ENCODE measurements around the gene DBNL.

DBNL gene

DNA sequence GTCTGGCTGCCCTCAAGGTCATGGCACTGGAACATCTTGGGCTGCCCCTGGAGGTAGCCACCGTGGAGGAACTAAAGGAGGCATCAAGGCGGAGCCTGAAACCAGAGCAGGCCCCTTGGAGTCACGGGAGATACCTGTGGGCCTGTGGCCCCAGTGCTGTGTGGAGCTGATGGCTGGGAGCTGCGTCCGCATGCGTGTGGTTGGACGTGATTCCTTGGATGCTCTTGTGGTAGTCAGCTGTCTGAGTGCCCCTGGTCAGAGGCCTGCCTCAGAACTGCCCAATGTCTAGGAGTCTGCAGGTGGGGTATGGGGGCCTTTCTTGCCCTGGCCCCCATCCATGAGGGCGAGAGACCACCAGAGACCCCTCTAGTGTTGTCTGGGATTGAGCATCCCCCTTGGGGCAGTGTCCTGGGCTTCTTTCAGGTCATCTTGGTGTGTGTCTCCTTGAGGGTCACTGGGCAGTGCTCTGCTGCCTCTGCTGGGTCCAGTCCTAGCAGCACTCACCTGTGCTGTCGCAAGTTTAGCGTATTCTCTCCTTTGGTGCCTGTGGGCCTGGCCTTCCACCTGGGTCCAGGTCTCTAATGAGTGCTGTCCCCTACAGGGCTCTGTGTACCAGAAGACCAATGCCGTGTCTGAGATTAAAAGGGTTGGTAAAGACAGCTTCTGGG, 12.8 kb downstream of the DBNL start:
- TF ChIP-seq, protein P1, sequence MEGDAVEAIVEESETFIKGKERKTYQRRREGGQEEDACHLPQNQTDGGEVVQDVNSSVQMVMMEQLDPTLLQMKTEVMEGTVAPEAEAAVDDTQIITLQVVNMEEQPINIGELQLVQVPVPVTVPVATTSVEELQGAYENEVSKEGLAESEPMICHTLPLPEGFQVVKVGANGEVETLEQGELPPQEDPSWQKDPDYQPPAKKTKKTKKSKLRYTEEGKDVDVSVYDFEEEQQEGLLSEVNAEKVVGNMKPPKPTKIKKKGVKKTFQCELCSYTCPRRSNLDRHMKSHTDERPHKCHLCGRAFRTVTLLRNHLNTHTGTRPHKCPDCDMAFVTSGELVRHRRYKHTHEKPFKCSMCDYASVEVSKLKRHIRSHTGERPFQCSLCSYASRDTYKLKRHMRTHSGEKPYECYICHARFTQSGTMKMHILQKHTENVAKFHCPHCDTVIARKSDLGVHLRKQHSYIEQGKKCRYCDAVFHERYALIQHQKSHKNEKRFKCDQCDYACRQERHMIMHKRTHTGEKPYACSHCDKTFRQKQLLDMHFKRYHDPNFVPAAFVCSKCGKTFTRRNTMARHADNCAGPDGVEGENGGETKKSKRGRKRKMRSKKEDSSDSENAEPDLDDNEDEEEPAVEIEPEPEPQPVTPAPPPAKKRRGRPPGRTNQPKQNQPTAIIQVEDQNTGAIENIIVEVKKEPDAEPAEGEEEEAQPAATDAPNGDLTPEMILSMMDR (conservative IDR thresholded peaks at IDR 0.05; ENCODE audit: control insufficient read depth, insufficient read depth, low read depth, low read length): no peak
- DNase-seq (ENCODE audit: low read depth): no peak
- H3K4me3 ChIP-seq (ENCODE audit: control insufficient read depth, low read depth, low read length): no peak overlapping the region

DNA sequence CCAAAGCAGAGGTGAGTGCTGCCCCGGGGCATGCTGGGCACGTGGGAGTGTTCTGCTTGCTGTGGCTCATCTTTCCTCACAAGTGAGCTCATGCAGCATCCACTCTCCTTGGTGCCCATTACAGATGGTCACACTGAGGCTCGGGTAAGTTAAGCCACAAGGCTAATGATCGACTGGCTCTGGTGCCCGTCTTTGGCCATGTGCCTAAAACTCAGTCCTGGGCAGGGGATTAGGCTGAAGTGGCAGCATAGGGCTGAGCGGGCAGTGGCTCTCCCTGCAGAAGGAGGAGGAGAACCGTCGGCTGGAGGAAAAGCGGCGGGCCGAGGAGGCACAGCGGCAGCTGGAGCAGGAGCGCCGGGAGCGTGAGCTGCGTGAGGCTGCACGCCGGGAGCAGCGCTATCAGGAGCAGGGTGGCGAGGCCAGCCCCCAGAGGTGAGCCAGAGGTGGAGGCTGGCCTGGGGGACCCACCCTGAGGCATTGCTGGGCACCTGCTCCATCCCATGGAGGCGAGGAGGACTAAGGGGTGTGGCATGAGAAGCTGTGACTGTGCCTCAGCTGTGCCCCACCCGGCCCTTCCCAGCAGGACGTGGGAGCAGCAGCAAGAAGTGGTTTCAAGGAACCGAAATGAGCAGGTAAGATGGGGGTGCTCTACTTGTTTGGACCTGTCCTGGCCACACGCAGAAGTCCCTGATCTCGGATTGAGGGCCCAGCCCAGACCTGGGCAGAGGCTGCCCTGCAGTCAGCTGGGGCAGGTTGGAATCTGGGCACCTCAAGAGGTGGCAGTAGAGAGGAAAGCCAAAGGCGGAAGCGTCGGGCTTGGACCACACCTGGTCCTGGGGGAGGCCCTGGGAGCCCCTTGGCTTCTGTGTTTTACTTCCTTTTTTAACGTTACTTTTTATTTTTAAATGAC, 13.6 kb downstream of the DBNL start:
- no peak overlapping the region for H3K4me3 ChIP-seq (ENCODE audit: control insufficient read depth, low read depth, low read length)
- no peak for DNase-seq (ENCODE audit: low read depth)
- TF ChIP-seq, protein P1 (conservative IDR thresholded peaks at IDR 0.05; ENCODE audit: control insufficient read depth, insufficient read depth, low read depth, low read length): no peak

DNA sequence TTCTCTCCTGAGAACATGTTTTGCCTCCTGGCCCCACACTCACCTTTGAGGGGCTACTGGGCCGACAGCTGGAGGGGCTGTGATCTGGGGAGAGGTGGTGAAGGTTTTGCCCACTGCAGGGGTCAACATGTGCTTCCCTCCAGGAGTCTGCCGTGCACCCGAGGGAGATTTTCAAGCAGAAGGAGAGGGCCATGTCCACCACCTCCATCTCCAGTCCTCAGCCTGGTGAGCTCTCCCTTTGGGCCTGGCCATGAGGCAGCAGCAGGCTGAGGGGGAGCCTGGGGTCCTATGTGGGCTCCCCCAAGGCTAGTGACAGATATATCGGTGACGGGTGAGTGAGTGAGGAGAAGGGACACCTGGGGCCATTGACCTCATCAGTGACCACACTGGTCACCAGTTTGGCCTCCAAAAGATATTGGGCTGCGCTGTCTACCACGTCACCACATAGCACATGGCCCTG, 14.3 kb downstream of the DBNL start:
- TF ChIP-seq, protein P1 (conservative IDR thresholded peaks at IDR 0.05; ENCODE audit: control insufficient read depth, insufficient read depth, low read depth, low read length): no peak
- H3K4me3 ChIP-seq (ENCODE audit: control insufficient read depth, low read depth, low read length): no peak overlapping the region

DNA sequence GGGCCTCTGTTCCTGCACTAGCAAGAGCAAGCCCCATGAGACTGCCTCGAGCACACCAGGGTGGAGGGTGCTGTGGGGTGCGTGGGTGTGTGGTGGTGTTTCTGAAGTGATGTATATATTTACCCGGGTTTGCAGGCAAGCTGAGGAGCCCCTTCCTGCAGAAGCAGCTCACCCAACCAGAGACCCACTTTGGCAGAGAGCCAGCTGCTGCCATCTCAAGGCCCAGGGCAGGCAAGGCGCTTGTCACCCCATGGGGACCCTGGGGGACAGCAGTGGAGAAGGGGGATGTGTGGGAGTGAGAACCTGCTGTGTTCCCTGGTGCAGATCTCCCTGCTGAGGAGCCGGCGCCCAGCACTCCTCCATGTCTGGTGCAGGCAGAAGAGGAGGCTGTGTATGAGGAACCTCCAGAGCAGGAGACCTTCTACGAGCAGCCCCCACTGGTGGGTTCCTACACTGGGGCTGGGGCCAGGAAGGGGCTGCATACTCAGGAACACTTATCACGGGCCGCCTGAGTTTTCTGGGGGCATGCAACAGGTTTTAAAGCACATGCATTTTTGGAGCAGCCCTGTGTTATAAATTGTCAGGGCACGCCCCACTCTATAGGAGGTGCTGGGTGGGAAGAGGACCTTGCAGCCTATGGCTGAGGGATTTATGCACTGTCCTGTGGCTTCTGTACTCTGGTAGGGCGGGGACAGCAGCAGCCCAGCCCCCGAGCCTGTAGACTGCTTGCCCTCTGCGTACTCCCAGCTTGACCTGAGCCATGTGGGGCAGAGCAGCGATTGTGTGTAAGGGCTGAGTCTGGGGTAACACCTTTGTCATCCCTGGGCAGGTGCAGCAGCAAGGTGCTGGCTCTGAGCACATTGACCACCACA, 15.0 kb downstream of the DBNL start:
- TF ChIP-seq, protein P1 (conservative IDR thresholded peaks at IDR 0.05; ENCODE audit: control insufficient read depth, insufficient read depth, low read depth, low read length): no peak
- no peak for DNase-seq (ENCODE audit: low read depth)
- H3K4me3 ChIP-seq (ENCODE audit: control insufficient read depth, low read depth, low read length): no peak overlapping the region

More for the DNA sequence above, 14.3 kb downstream of the DBNL start:
- DNase-seq (ENCODE audit: low read depth): no peak

DNA sequence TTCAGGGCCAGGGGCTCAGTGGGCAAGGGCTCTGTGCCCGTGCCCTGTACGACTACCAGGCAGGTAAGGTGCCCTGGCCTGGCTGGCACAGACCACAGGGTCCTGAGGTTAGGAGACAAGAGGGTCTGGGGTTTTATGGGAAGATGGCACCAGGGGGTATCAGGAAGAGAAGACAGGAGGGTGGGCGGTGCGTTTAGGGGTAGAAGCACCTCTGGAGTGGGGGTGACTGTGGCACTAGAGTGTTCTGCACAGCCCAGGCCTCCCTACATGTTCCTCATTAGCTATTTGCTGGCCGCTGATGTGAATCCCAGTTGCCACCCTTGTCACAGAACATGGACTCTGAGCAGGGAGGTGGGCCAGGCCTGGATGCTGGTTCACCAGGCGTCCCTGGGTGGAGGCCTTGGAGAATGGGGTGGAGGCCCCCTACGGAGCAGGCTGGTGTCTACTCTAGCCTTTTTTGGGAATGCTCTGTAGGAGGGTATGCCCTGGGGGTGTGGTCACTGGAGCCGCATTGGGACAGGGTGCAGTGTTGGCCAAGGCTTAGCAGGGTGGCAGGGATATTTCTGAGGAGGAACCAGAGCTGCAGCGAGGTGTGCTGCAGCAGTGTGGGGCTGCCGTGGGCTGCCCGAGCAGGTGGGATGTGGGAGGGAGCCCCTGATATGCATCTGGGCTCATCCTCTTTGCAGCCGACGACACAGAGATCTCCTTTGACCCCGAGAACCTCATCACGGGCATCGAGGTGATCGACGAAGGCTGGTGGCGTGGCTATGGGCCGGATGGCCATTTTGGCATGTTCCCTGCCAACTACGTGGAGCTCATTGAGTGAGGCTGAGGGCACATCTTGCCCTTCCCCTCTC, 15.8 kb downstream of the DBNL start:
- no peak for DNase-seq (ENCODE audit: low read depth)
- TF ChIP-seq, protein P1 (conservative IDR thresholded peaks at IDR 0.05; ENCODE audit: control insufficient read depth, insufficient read depth, low read depth, low read length): no peak
- no peak overlapping the region for H3K4me3 ChIP-seq (ENCODE audit: control insufficient read depth, low read depth, low read length)

All from fibroblast of mammary gland (primary cell).